Gastroesophageal sphincter (tissue), 3 donors: ENCODE data around the gene REX1BD.

Experiments
- CTCF ChIP-seq, 4 experiments: fragments of 200-600 bp in 2 of 4; fragments of 450-650 bp in 2 of 4; sonication (generic) in 1 of 4; IDR thresholded peaks; one replicate each; pipeline ENCODE4 v1.5.1; 2017 to 2019; ENCODE audit warnings: antibody characterized with exemption in 4 of 4, mild to moderate bottlenecking in 2 of 4, moderate library complexity in 2 of 4
- EP300 ChIP-seq: sonication (generic); formaldehyde crosslinking; IDR thresholded peaks from one replicate; pipeline ENCODE4 v1.6.1; 2017; ENCODE audit warnings: antibody characterized with exemption, mild to moderate bottlenecking

- TF ChIP-seq CTCF (IDR thresholded peaks at IDR 0.05) (no peak), EP300 (no peak)
Measured at GRCh38 chr19:18607226-18608101, 18.9 kb downstream of the REX1BD start.
